SH-SY5Y (cell line): ENCODE measurements around the gene ENAH.

Experiments
- GATA2 ChIP-seq: IDR thresholded peaks from 2 replicates; pipeline ENCODE4 v1.6.1; 2011; ENCODE audit warnings: mild to moderate bottlenecking, low read depth, low read length
- GATA3 ChIP-seq: IDR thresholded peaks from 2 replicates; pipeline ENCODE4 v1.6.1; 2011; ENCODE audit warnings: low read depth, mild to moderate bottlenecking, low read length, moderate library complexity

ENAH gene

GRCh38 chr1:225441314-225442122 lies 211.4 kb downstream of the ENAH start:
- no peak for TF ChIP-seq GATA3
- no peak for TF ChIP-seq GATA2

- no peak for TF ChIP-seq GATA3
Observed at GRCh38 chr1:225440380-225441221, 212.3 kb downstream of the ENAH start.

- no peak for TF ChIP-seq GATA2
- TF ChIP-seq GATA3 = no peak
Observed at GRCh38 chr1:225437710-225438437, 215.0 kb downstream of the ENAH start.
